SH-SY5Y (cell line): ENCODE data around the gene CFAP57.

Experiments used
- GATA2 ChIP-seq: IDR thresholded peaks from 2 replicates; pipeline ENCODE4 v1.6.1; 2011; ENCODE audit warnings: mild to moderate bottlenecking, low read depth, low read length
- GATA3 ChIP-seq: IDR thresholded peaks from 2 replicates; pipeline ENCODE4 v1.6.1; 2011; ENCODE audit warnings: low read depth, mild to moderate bottlenecking, low read length, moderate library complexity

GRCh38 chr1:43247256-43247921, 75.3 kb downstream of the CFAP57 start:
- TF ChIP-seq GATA3 = no peak
- no peak for TF ChIP-seq GATA2
